ENCODE measurements around the gene FNIP1.

GRCh38 chr5:131794586-131794985 is 2.2 kb downstream of the FNIP1 start:
- TF ChIP-seq CTCF (IDR thresholded peaks at IDR 0.05) (no peak), POLR2A (IDR thresholded peaks at IDR 0.05) (no peak)
